PC-3 (cell line): Measurements from ENCODE around the gene PICALM. TPM values are rescaled to one million over a fixed set of nuclear protein-coding genes. Genes with fewer than 3 reads are reported as not detected.

Experiments
- ATAC-seq: fragments of 200-7000 bp; cut with Tn5 transposase; 2 replicates; pipeline ENCODE4 v1.9.1; 2020; ENCODE audit warnings: mild to moderate bottlenecking, moderate library complexity
- BruUV-seq: library from RNA; stranded (reverse); fragments of 400-500 nt; replicated peaks from 2 replicates; lab custom pipeline; 2021; lab: Mats Ljungman, UMichigan
- CTCF ChIA-PET: fragments of 300-600 bp; sonication (Branson Sonifier 250); formaldehyde crosslinking; loops from one replicate; lab custom pipeline; 2022; ENCODE audit warnings: antibody characterized with exemption; lab: Charles Lee
- POLR2A ChIA-PET: fragments of 300-600 bp; sonication (Branson Sonifier 250); formaldehyde crosslinking; loops from one replicate; lab custom pipeline; 2022; ENCODE audit warnings: antibody characterized with exemption; ENCODE audit not compliant: unreplicated experiment; lab: Charles Lee
- DNase-seq: peaks from one replicate; pipeline ENCODE4 v3.0.0-alpha.2; 2015
- H2AFZ ChIP-seq: fragments of 300-600 bp; sonication (generic); 2 replicates; pipeline ENCODE4 v1.6.0; 2016; ENCODE audit warnings: antibody characterized with exemption, low read length
- H3F3A ChIP-seq: fragments of 300-600 bp; sonication (generic); one replicate; pipeline ENCODE4 v1.6.0; 2017; ENCODE audit warnings: antibody characterized with exemption, low read length, control low read depth, mild to moderate bottlenecking; ENCODE audit not compliant: unreplicated experiment
- H3K27ac ChIP-seq: fragments of 300-600 bp; sonication (generic); 2 replicates; pipeline ENCODE4 v1.5.1; 2016; ENCODE audit warnings: mild to moderate bottlenecking, low read length
- H3K27me3 ChIP-seq: fragments of 300-600 bp; sonication (generic); 2 replicates; pipeline ENCODE4 v1.6.1; 2016; ENCODE audit warnings: low read length, mixed read lengths
- H3K36me3 ChIP-seq: fragments of 300-600 bp; sonication (generic); 2 replicates; pipeline ENCODE4 v1.6.1; 2016; ENCODE audit warnings: low read depth, mixed run types, low read length, mixed read lengths
- H3K4me1 ChIP-seq: fragments of 300-600 bp; sonication (generic); 2 replicates; pipeline ENCODE4 v1.5.1; 2016; ENCODE audit warnings: low read length; ENCODE audit not compliant: insufficient read depth
- H3K4me2 ChIP-seq: fragments of 300-600 bp; sonication (generic); 2 replicates; pipeline ENCODE4 v1.6.0; 2016; ENCODE audit warnings: low read length
- H3K4me3 ChIP-seq: fragments of 300-600 bp; sonication (generic); 2 replicates; pipeline ENCODE4 v1.5.1; 2016; ENCODE audit warnings: mild to moderate bottlenecking, low read length, mixed read lengths
- H3K79me2 ChIP-seq: fragments of 300-600 bp; sonication (generic); 2 replicates; pipeline ENCODE4 v1.6.1; 2017; ENCODE audit warnings: low read length, mixed read lengths
- H3K9ac ChIP-seq: fragments of 300-600 bp; sonication (generic); 2 replicates; pipeline ENCODE4 v1.6.0; 2016; ENCODE audit warnings: mild to moderate bottlenecking, low read length
- H3K9me2 ChIP-seq: fragments of 300-600 bp; sonication (generic); replicated peaks from 2 replicates; pipeline ENCODE4 v1.6.1; 2016; ENCODE audit warnings: mixed run types, low read length, mixed read lengths
- H3K9me3 ChIP-seq: fragments of 300-600 bp; sonication (generic); 2 replicates; pipeline ENCODE4 v1.6.1; 2016; ENCODE audit warnings: low read length, mixed read lengths
- H4K20me1 ChIP-seq: fragments of 300-600 bp; sonication (generic); 2 replicates; pipeline ENCODE4 v1.6.1; 2016; ENCODE audit warnings: low read length, mixed read lengths
- EZH2 ChIP-seq: fragments of 300-600 bp; sonication (generic); IDR thresholded peaks from one replicate; pipeline ENCODE4 v1.6.1; 2017; ENCODE audit warnings: antibody characterized with exemption, mild to moderate bottlenecking, low read length; ENCODE audit not compliant: unreplicated experiment
- EZH2phosphoT487 ChIP-seq: fragments of 300-600 bp; sonication (generic); IDR thresholded peaks from 2 replicates; pipeline ENCODE4 v1.6.1; 2018; ENCODE audit warnings: mild to moderate bottlenecking, antibody characterized with exemption, low read length, borderline replicate concordance
- intact Hi-C: fragments of 100-400 bp; cut with micrococcal nuclease; formaldehyde crosslinking; loops from 2 replicates; pipeline ENCODE4 v1.9.0; 2023
- total RNA-seq: library from RNA; depleted of rRNA; stranded (reverse); fragments of >200 nt; gene quantifications from 2 replicates; pipeline ENCODE4 v1.2.3, GENCODE V29; 2014
- TF ChIP-seq, protein P1 (sequence below): fragments of 300-600 bp; sonication (generic); conservative IDR thresholded peaks from 2 replicates; pipeline ENCODE4 v1.5.1; 2017; ENCODE audit warnings: antibody characterized with exemption, low read depth, mild to moderate bottlenecking, low read length

Gene PICALM
- total RNA-seq, 1 experiment from 2014 or later, result 59.3 TPM

GRCh38 chr11:86087256-86087655 is 18.4 kb upstream of the PICALM start:
- H4K20me1 ChIP-seq, result no peaks in the 10 kb centered on the region
- no peak for TF ChIP-seq EZH2
- TF ChIP-seq, protein P1, sequence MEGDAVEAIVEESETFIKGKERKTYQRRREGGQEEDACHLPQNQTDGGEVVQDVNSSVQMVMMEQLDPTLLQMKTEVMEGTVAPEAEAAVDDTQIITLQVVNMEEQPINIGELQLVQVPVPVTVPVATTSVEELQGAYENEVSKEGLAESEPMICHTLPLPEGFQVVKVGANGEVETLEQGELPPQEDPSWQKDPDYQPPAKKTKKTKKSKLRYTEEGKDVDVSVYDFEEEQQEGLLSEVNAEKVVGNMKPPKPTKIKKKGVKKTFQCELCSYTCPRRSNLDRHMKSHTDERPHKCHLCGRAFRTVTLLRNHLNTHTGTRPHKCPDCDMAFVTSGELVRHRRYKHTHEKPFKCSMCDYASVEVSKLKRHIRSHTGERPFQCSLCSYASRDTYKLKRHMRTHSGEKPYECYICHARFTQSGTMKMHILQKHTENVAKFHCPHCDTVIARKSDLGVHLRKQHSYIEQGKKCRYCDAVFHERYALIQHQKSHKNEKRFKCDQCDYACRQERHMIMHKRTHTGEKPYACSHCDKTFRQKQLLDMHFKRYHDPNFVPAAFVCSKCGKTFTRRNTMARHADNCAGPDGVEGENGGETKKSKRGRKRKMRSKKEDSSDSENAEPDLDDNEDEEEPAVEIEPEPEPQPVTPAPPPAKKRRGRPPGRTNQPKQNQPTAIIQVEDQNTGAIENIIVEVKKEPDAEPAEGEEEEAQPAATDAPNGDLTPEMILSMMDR, result no peak
- TF ChIP-seq EZH2phosphoT487, result no peak
- ChIA-PET POLR2A (no interaction called here), CTCF (no interaction called here)
- no peak overlapping the region for H2AFZ ChIP-seq
- intact Hi-C loops, result no loop called here
- no peaks in the 10 kb centered on the region for H3K9me3 ChIP-seq
- no peaks in the 10 kb centered on the region for H3F3A ChIP-seq
- no peaks in the 10 kb centered on the region for H3K36me3 ChIP-seq
- no peak overlapping the region for H3K4me3 ChIP-seq
- H3K4me1 ChIP-seq, result no peaks in the 10 kb centered on the region
- ATAC-seq (no peak), DNase-seq (no peak)
- H3K27ac ChIP-seq, result no peak overlapping the region
- no peaks in the 10 kb centered on the region for H3K9me2 ChIP-seq
- no peaks in the 10 kb centered on the region for H3K27me3 ChIP-seq
- no peak overlapping the region for H3K9ac ChIP-seq
- H3K4me2 ChIP-seq, result no peak overlapping the region
- no TSS peak for BruUV-seq
- no peaks in the 10 kb centered on the region for H3K79me2 ChIP-seq

DNA sequence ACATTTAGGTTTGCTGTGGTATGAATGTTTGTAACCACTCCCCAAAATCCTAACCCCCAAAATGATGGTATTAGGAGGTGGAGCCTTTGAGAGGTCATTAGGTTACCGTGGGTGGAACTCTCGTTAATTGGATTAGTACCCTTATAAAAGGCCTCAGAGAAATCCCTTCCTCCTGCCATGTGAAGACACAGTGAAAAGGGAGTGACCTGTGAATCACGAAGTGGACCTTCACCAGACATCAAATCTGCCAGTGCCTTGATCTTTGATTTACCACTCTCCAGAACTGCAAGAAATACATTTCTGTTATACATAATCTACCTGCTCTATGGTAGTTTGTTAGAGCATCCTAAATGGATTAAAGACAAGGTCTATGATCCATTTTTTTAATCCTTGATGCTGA is 12.6 kb upstream of the PICALM start:
- CTCF ChIA-PET, result no interaction called here
- H3K9me3 ChIP-seq, result no peaks in the 10 kb centered on the region
- H2AFZ ChIP-seq, result no peak overlapping the region
- DNase-seq, result no peak
- POLR2A ChIA-PET, result no interaction called here
- H3K9me2 ChIP-seq, result no peaks in the 10 kb centered on the region
- H3K27me3 ChIP-seq, result no peaks in the 10 kb centered on the region
- no peak overlapping the region for H3K27ac ChIP-seq
- no peaks in the 10 kb centered on the region for H3K79me2 ChIP-seq
- BruUV-seq, result no TSS peak
- H3K9ac ChIP-seq, result no peak overlapping the region
- ATAC-seq, result no peak
- H3K4me2 ChIP-seq, result no peak overlapping the region
- TF ChIP-seq EZH2phosphoT487, result no peak
- TF ChIP-seq, protein P1, result no peak
- TF ChIP-seq EZH2, result no peak
- H3F3A ChIP-seq, result no peaks in the 10 kb centered on the region
- no peaks in the 10 kb centered on the region for H3K36me3 ChIP-seq
- intact Hi-C loops, result no loop called here
- H3K4me3 ChIP-seq, result no peak overlapping the region
- no peaks in the 10 kb centered on the region for H4K20me1 ChIP-seq
- H3K4me1 ChIP-seq, result no peaks in the 10 kb centered on the region

DNA sequence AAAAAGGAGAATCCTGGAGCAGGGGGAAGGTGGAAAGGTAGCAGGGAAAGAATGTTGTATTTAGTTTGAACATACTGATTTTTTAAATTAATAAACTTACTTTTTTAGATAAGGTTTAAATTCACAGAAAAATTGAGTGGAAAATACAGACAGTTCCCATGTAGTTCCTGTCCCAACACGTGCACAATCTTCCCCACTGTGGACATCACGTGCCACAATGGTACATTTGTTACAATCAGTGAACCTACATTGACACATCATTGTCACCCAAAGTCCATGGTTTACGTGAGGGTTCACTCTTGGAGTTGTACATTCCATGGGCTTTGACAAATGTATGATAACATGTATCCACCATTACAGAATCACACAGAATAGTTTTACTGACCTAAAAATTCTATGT is 10.5 kb upstream of the PICALM start:
- ATAC-seq, result no peak
- TF ChIP-seq, protein P1, result no peak
- no peaks in the 10 kb centered on the region for H3F3A ChIP-seq
- no peak for DNase-seq
- H2AFZ ChIP-seq, result no peak overlapping the region
- H4K20me1 ChIP-seq, result no peaks in the 10 kb centered on the region
- H3K9me2 ChIP-seq, result no peaks in the 10 kb centered on the region
- no peaks in the 10 kb centered on the region for H3K36me3 ChIP-seq
- H3K4me1 ChIP-seq, result no peaks in the 10 kb centered on the region
- H3K4me3 ChIP-seq, result no peak overlapping the region
- H3K9me3 ChIP-seq, result no peaks in the 10 kb centered on the region
- no peaks in the 10 kb centered on the region for H3K79me2 ChIP-seq
- ChIA-PET CTCF (no interaction called here), POLR2A (no interaction called here)
- H3K9ac ChIP-seq, result no peak overlapping the region
- BruUV-seq, result no TSS peak
- H3K27ac ChIP-seq, result no peak overlapping the region
- intact Hi-C loops, result no loop called here
- no peaks in the 10 kb centered on the region for H3K27me3 ChIP-seq
- H3K4me2 ChIP-seq, result no peak overlapping the region
